GM21447 (cell line): ENCODE results near the gene DEFB124.
"Not testable (repeated sequence)": the region's sequence is repeated elsewhere in the genome, so short reads cannot be mapped to it uniquely, and the experiment has no call there.

ENCODE experiments used
- ATAC-seq: cut with Tn5 transposase; IDR thresholded peaks from one replicate; pipeline ENCODE4 v1.9.1; 2021; ENCODE audit not compliant: unreplicated experiment

DEFB124 gene

GRCh38 chr20:31474758-31475427, at the start of gene DEFB124, which contains the start of gene REM1:
DEFB124 (minus strand) TSS chr20:31475127; CDS start chr20:31473013, 2,114 bp downstream.
REM1 (plus strand) TSS chr20:31475288; CDS start chr20:31476446, 1,158 bp downstream.
- no peak for ATAC-seq

- no peak for ATAC-seq
These were observed 48.7 kb upstream of the DEFB124 start for GRCh38 chr20:31523361-31524283.

- ATAC-seq: no peak
These were observed 47.8 kb upstream of the DEFB124 start for GRCh38 chr20:31522731-31523130.

GRCh38 chr20:31521267-31521666, 46.3 kb upstream of the DEFB124 start:
- not testable (repeated sequence) for ATAC-seq

- ATAC-seq: no peak
These were observed 42.4 kb upstream of the DEFB124 start for GRCh38 chr20:31517373-31517772.

- no peak for ATAC-seq
These were observed 41.7 kb upstream of the DEFB124 start for GRCh38 chr20:31516651-31517050.

- no peak for ATAC-seq
These were observed 41.2 kb upstream of the DEFB124 start for GRCh38 chr20:31516166-31516565.

- no peak for ATAC-seq
These were observed 40.8 kb upstream of the DEFB124 start for GRCh38 chr20:31515775-31516107.

GRCh38 chr20:31515072-31515774, 40.3 kb upstream of the DEFB124 start:
- no peak for ATAC-seq

- peak; percentile 85 for ATAC-seq
These were observed 39.5 kb upstream of the DEFB124 start, which contains the start of gene HM13 for GRCh38 chr20:31514154-31515071. HM13 (plus strand) TSS chr20:31514442; CDS start chr20:31514552, 110 bp downstream.

- no peak for ATAC-seq
These were observed 33.8 kb upstream of the DEFB124 start for GRCh38 chr20:31508517-31509244.

GRCh38 chr20:31505903-31506302, 31.0 kb upstream of the DEFB124 start:
- ATAC-seq: no peak

GRCh38 chr20:31502884-31503673, 28.2 kb upstream of the DEFB124 start:
- peak; percentile 84 for ATAC-seq

- no peak for ATAC-seq
These were observed 25.6 kb upstream of the DEFB124 start for GRCh38 chr20:31500527-31500926.

- ATAC-seq: no peak
These were observed 23.1 kb upstream of the DEFB124 start for GRCh38 chr20:31497838-31498540.

- ATAC-seq: no peak
These were observed 21.9 kb upstream of the DEFB124 start for GRCh38 chr20:31496761-31497295.

GRCh38 chr20:31494131-31494530, 19.2 kb upstream of the DEFB124 start:
- ATAC-seq: no peak

- no peak for ATAC-seq
These were observed 15.8 kb upstream of the DEFB124 start for GRCh38 chr20:31490752-31491151.
